Activated T-helper 2 cell treated with anti-CD3 and anti-CD28 coated beads, Interferon-gamma antibody, Interleukin-2, Interleukin-4, amounts not matched to agents 10 μg/mL and 5 μg/mL and 100 μg/mL, durations not matched to agents 14 hours and 24 hours and 36 hours (primary cell): ENCODE results near the gene NREP. TPM values are rescaled to one million over a fixed set of nuclear protein-coding genes. Genes with fewer than 3 reads are reported as not detected.

Experiments
- DNase-seq: peaks from one replicate; pipeline ENCODE4 v3.0.0; 2021; ENCODE audit warnings: low spot score
- H3K27ac Mint-ChIP-seq: one replicate; pipeline ENCODE4 v1.8.0; 2021; ENCODE audit warnings: mixed read lengths
- H3K27me3 Mint-ChIP-seq: one replicate; pipeline ENCODE4 v1.8.0; 2021; ENCODE audit warnings: low read depth, mixed read lengths
- H3K36me3 Mint-ChIP-seq: one replicate; pipeline ENCODE4 v1.8.0; 2021; ENCODE audit warnings: low read depth, mixed read lengths
- H3K4me1 Mint-ChIP-seq: one replicate; pipeline ENCODE4 v1.8.0; 2021; ENCODE audit warnings: low read depth, mixed read lengths
- H3K4me3 Mint-ChIP-seq: one replicate; pipeline ENCODE4 v1.8.0; 2021; ENCODE audit warnings: low read depth, mild to moderate bottlenecking, moderate library complexity, mixed read lengths
- H3K9me3 Mint-ChIP-seq: one replicate; pipeline ENCODE4 v1.8.0; 2021; ENCODE audit warnings: mixed read lengths
- intact Hi-C: fragments of 100-400 bp; cut with micrococcal nuclease; formaldehyde crosslinking; loops from one replicate; pipeline ENCODE4 v1.15.1; 2023
- total RNA-seq: library from RNA; stranded (reverse); gene quantifications from 2 replicates; pipeline ENCODE4 v1.2.3, GENCODE V29; 2022

NREP gene
- total RNA-seq: 34.9 and 35.3 TPM in 2 replicates

GRCh38 chr5:111756581-111757354 is at the start of gene NREP:
NREP (minus strand) TSS chr5:111757194; CDS start chr5:111755772, 1,422 bp downstream.
- H3K4me3 Mint-ChIP-seq: peak within 1 kb of the TSS; percentile 86
- peak within 1 kb of the TSS; percentile 92 for H3K27ac Mint-ChIP-seq
- H3K4me1 Mint-ChIP-seq: peaks cover 35% of the 10 kb centered on the region
- no peak for DNase-seq
- intact Hi-C loops: loop anchor here (2.0 to 10.0 kb wide), 9 partner anchors 16 to 1022 kb away; partner anchors contain the start of gene SLC25A46
- no peaks in the 10 kb centered on the region for H3K27me3 Mint-ChIP-seq
- H3K36me3 Mint-ChIP-seq: peaks cover 13% of the 10 kb centered on the region
- no peaks in the 10 kb centered on the region for H3K9me3 Mint-ChIP-seq

- Mint-ChIP-seq H3K27ac (no peak overlapping the region), H3K27me3 (peaks cover 13% of the 10 kb centered on the region), H3K4me1 (no peaks in the 10 kb centered on the region), H3K36me3 (no peaks in the 10 kb centered on the region), H3K4me3 (no peak overlapping the region), H3K9me3 (no peaks in the 10 kb centered on the region)
- no peak for DNase-seq
- intact Hi-C loops: no loop called here
These were observed 49.8 kb upstream of the NREP start for GRCh38 chr5:111806753-111807152.

GRCh38 chr5:111806156-111806555 is 49.2 kb upstream of the NREP start:
- no peak for DNase-seq
- Mint-ChIP-seq H3K4me3 (no peak overlapping the region), H3K9me3 (no peaks in the 10 kb centered on the region), H3K27ac (no peak overlapping the region), H3K4me1 (no peaks in the 10 kb centered on the region), H3K36me3 (no peaks in the 10 kb centered on the region), H3K27me3 (peaks cover 13% of the 10 kb centered on the region)
- intact Hi-C loops: no loop called here

- Mint-ChIP-seq H3K36me3 (no peaks in the 10 kb centered on the region), H3K9me3 (no peaks in the 10 kb centered on the region)
These were observed 48.1 kb upstream of the NREP start for GRCh38 chr5:111805071-111805470.

GRCh38 chr5:111800351-111800750 is 43.4 kb upstream of the NREP start:
- no peak for DNase-seq
- intact Hi-C loops: no loop called here
- H3K27me3 Mint-ChIP-seq: peaks cover 8% of the 10 kb centered on the region
- no peaks in the 10 kb centered on the region for H3K4me1 Mint-ChIP-seq
- H3K4me3 Mint-ChIP-seq: no peak overlapping the region
- H3K27ac Mint-ChIP-seq: no peak overlapping the region
- H3K9me3 Mint-ChIP-seq: peaks cover 4% of the 10 kb centered on the region
- H3K36me3 Mint-ChIP-seq: no peaks in the 10 kb centered on the region

More at GRCh38 chr5:111805071-111805470, 48.1 kb upstream of the NREP start:
- Mint-ChIP-seq H3K27ac (no peak overlapping the region), H3K4me1 (no peaks in the 10 kb centered on the region), H3K4me3 (no peak overlapping the region), H3K27me3 (peaks cover 13% of the 10 kb centered on the region)
- intact Hi-C loops: no loop called here
- DNase-seq: no peak

GRCh38 chr5:111795142-111795541 is 38.1 kb upstream of the NREP start:
- H3K4me1 Mint-ChIP-seq: no peaks in the 10 kb centered on the region
- H3K4me3 Mint-ChIP-seq: no peak overlapping the region
- H3K27ac Mint-ChIP-seq: no peak overlapping the region
- H3K36me3 Mint-ChIP-seq: no peaks in the 10 kb centered on the region
- H3K27me3 Mint-ChIP-seq: peaks cover 2% of the 10 kb centered on the region
- DNase-seq: no peak
- peaks cover 4% of the 10 kb centered on the region for H3K9me3 Mint-ChIP-seq
- intact Hi-C loops: no loop called here

GRCh38 chr5:111792471-111793058 is 35.6 kb upstream of the NREP start:
- Mint-ChIP-seq H3K27ac (no peak overlapping the region), H3K4me1 (no peaks in the 10 kb centered on the region), H3K27me3 (peaks cover 4% of the 10 kb centered on the region), H3K9me3 (peaks cover 4% of the 10 kb centered on the region), H3K4me3 (no peak overlapping the region), H3K36me3 (no peaks in the 10 kb centered on the region)
- no peak for DNase-seq
- intact Hi-C loops: no loop called here

GRCh38 chr5:111790295-111790694 is 33.3 kb upstream of the NREP start:
- Mint-ChIP-seq H3K27ac (no peak overlapping the region), H3K4me3 (no peak overlapping the region), H3K27me3 (peaks cover 8% of the 10 kb centered on the region), H3K4me1 (no peaks in the 10 kb centered on the region), H3K9me3 (no peaks in the 10 kb centered on the region), H3K36me3 (no peaks in the 10 kb centered on the region)
- no peak for DNase-seq
- intact Hi-C loops: no loop called here

GRCh38 chr5:111787006-111787405 is 30.0 kb upstream of the NREP start:
- H3K27ac Mint-ChIP-seq: no peak overlapping the region
- no peaks in the 10 kb centered on the region for H3K36me3 Mint-ChIP-seq
- H3K27me3 Mint-ChIP-seq: peaks cover 20% of the 10 kb centered on the region
- intact Hi-C loops: no loop called here
- no peaks in the 10 kb centered on the region for H3K4me1 Mint-ChIP-seq
- no peak overlapping the region for H3K4me3 Mint-ChIP-seq
- DNase-seq: no peak
- no peaks in the 10 kb centered on the region for H3K9me3 Mint-ChIP-seq

- H3K9me3 Mint-ChIP-seq: no peaks in the 10 kb centered on the region
- no peak overlapping the region for H3K4me3 Mint-ChIP-seq
- peaks cover 27% of the 10 kb centered on the region for H3K27me3 Mint-ChIP-seq
- intact Hi-C loops: no loop called here
- no peaks in the 10 kb centered on the region for H3K4me1 Mint-ChIP-seq
- no peak overlapping the region for H3K27ac Mint-ChIP-seq
- H3K36me3 Mint-ChIP-seq: no peaks in the 10 kb centered on the region
- DNase-seq: no peak
These were observed 27.6 kb upstream of the NREP start for GRCh38 chr5:111784491-111785181.

- H3K36me3 Mint-ChIP-seq: no peaks in the 10 kb centered on the region
These were observed 26.5 kb upstream of the NREP start for GRCh38 chr5:111783537-111783936.

GRCh38 chr5:111782216-111782615 is 25.2 kb upstream of the NREP start:
- Mint-ChIP-seq H3K4me3 (no peak overlapping the region), H3K27ac (no peak overlapping the region), H3K36me3 (no peaks in the 10 kb centered on the region), H3K4me1 (no peaks in the 10 kb centered on the region), H3K27me3 (peaks cover 36% of the 10 kb centered on the region), H3K9me3 (no peaks in the 10 kb centered on the region)
- DNase-seq: no peak
- intact Hi-C loops: no loop called here

More at GRCh38 chr5:111783537-111783936, 26.5 kb upstream of the NREP start:
- H3K4me1 Mint-ChIP-seq: no peaks in the 10 kb centered on the region
- H3K4me3 Mint-ChIP-seq: no peak overlapping the region
- H3K27ac Mint-ChIP-seq: no peak overlapping the region
- intact Hi-C loops: no loop called here
- peaks cover 35% of the 10 kb centered on the region for H3K27me3 Mint-ChIP-seq
- DNase-seq: no peak
- no peaks in the 10 kb centered on the region for H3K9me3 Mint-ChIP-seq

- no peaks in the 10 kb centered on the region for H3K4me1 Mint-ChIP-seq
- H3K9me3 Mint-ChIP-seq: no peaks in the 10 kb centered on the region
- no peak overlapping the region for H3K4me3 Mint-ChIP-seq
- no peaks in the 10 kb centered on the region for H3K36me3 Mint-ChIP-seq
- H3K27ac Mint-ChIP-seq: no peak overlapping the region
- intact Hi-C loops: no loop called here
- no peak for DNase-seq
- peaks cover 38% of the 10 kb centered on the region for H3K27me3 Mint-ChIP-seq
These were observed 24.2 kb upstream of the NREP start for GRCh38 chr5:111781200-111781599.
